Heart right ventricle (tissue), 16 donors: ENCODE data around the gene PRND. TPM values are rescaled to one million over a fixed set of nuclear protein-coding genes. Genes with fewer than 3 reads are reported as not detected.

Source experiments
- ATAC-seq, 8 donors: fragments of 200-7000 bp; cut with Tn5 transposase; one replicate each; pipeline ENCODE4 v1.9.1; 2020; ENCODE audit warnings: mild to moderate bottlenecking in 8 of 8, moderate library complexity in 8 of 8, moderate number of reproducible peaks in 1 of 8
- DNase-seq, 2 donors: peaks; one replicate each; pipeline ENCODE4 v3.0.0-alpha.2; 2020
- H3K27ac ChIP-seq, 10 donors: fragments of 200-600 bp; sonication (generic) in 2 of 10; one replicate each; pipeline versions ENCODE4 v1.5.0 to v1.8.0; 2020 to 2022; ENCODE audit warnings: mild to moderate bottlenecking in 3 of 10
- H3K27me3 ChIP-seq, 7 donors: fragments of 200-600 bp; one replicate each; pipeline ENCODE4 v1.8.0; 2021 to 2022; ENCODE audit warnings: mild to moderate bottlenecking in 2 of 7
- H3K36me3 ChIP-seq, 9 donors: fragments of 200-600 bp; sonication (generic) in 1 of 9; one replicate each; pipeline versions ENCODE4 v1.5.0 to v1.8.0; 2020 to 2022; ENCODE audit warnings: mild to moderate bottlenecking in 2 of 9
- H3K4me1 ChIP-seq, 9 donors: fragments of 200-600 bp; sonication (generic) in 1 of 9; one replicate each; pipeline versions ENCODE4 v1.5.0 to v1.8.0; 2020 to 2022; ENCODE audit warnings: mild to moderate bottlenecking in 4 of 9
- H3K4me3 ChIP-seq, 10 donors: fragments of 200-600 bp; sonication (generic) in 2 of 10; one replicate each; pipeline versions ENCODE4 v1.5.0 to v1.8.0; 2020 to 2022; ENCODE audit warnings: mild to moderate bottlenecking in 7 of 10, moderate library complexity in 2 of 10
- H3K9me3 ChIP-seq, 11 donors: fragments of 200-600 bp in 10 of 11; sonication (generic) in 2 of 11; one replicate each; pipeline versions ENCODE4 v1.5.0 to v1.8.0; 2013 to 2022; ENCODE audit warnings: mild to moderate bottlenecking in 2 of 11, control low read depth in 1 of 11, moderate library complexity in 1 of 11
- WGBS, 2 donors: extraction: QIAGEN DNeasy Blood & Tissue Kit; methylation state at CpG; one replicate each; pipeline ENCODE4 v1.1.7; 2013; ENCODE audit warnings: inconsistent platforms in 1 of 2; 5-methylcytosine and 5-hydroxymethylcytosine counted together
- intact Hi-C, 10 donors: fragments of 100-400 bp; cut with DNase I; formaldehyde crosslinking; loops; one replicate each; pipeline versions ENCODE4 v1.11.1 to v1.14.2; 2022
- polyA plus RNA-seq, 2 donors: library from polyadenylated mRNA; stranded (reverse); fragments of 200-250 nt; gene quantifications; one replicate each; pipeline ENCODE4 v1.2.3, GENCODE V29; 2013
- total RNA-seq, 10 donors: library from RNA; stranded (reverse); fragmentation: NEBNext Ultra II Directional in 3 of 10; extraction: Animal tissue kit (Norgen Biotek cat#: 25700) in 3 of 10; gene quantifications; one replicate each; pipeline versions ENCODE4 v1.2.1 to v1.2.4, GENCODE V29; 2021 to 2023
- TF ChIP-seq, protein P1 (sequence below), 9 donors: fragments of 200-600 bp; sonication (generic) in 2 of 9; IDR thresholded peaks; one replicate each; pipeline versions ENCODE4 v1.5.0 to v1.8.0; 2021 to 2022; ENCODE audit warnings: antibody characterized with exemption in 9 of 9, mild to moderate bottlenecking in 5 of 9, moderate library complexity in 1 of 9
- donor health status: Arrhythmogenic right ventricular cardiomyopathy.
- donor health status: ischemic (EF 13 %, LVEDD 7.1; RV severe dilation, severe dysfunction).
- donor health status: healthy with polysubstance abuse.
- donor health status: DM: no; HTN: yes; CAD: no.
- donor health status: DM: no; HTN: no; CAD: no.
- donor health status: ischemic (EF 25% LVEDD 6.9; RV normal size, moderate dysfunction).
- donor health status: ischemic (EF 25% LVEDD 5.7; RV mildly dilated, moderate dysfunction).
- donor health status: healthy.
- donor health status: DM: yes; HTN: yes; CAD: no.
- donor health status: Ischemic cardiomyopathy.
- donor health status: ischemic (EF 35%, LVEDD 5.7; RV mildly dilated, moderate dysfunction).
- donor health status: nonischemic (EF 11% LVEDD 7.7; RV severe dilation, severe dysfunction).
- donor health status: DM: yes; HTN: yes; CAD: no.
- donor health status: PGD.
- donor health status: ischemic (EF 29% LVEDD 5.4; RV normal size, mild dysfunction).
- donor health status: nonischemic (EF 23%, LVEDD 6.1; RV moderate dilation, normal function).

The PRND gene
- total and polyA plus RNA-seq, 12 donors: 0.06 to 0.17 (median 0.10) TPM; not detected in 8

GRCh38 chr20:4776079-4776630 lies 54.4 kb downstream of the PRND start:
- intact Hi-C loops: no loop called here
- Histone ChIP-seq H3K27me3 (no peaks in the 10 kb centered on the region), H3K4me1 (peaks cover 0 to 28% (median 0%) of the 10 kb centered on the region in 9 donors), H3K9me3 (peaks cover 0 to 21% (median 3%) of the 10 kb centered on the region in 11 donors), H3K36me3 (peaks cover 0 to 1% (median 0%) of the 10 kb centered on the region in 9 donors), H3K4me3 (no peak overlapping the region), H3K27ac (no peak overlapping the region)
- TF ChIP-seq, protein P1, sequence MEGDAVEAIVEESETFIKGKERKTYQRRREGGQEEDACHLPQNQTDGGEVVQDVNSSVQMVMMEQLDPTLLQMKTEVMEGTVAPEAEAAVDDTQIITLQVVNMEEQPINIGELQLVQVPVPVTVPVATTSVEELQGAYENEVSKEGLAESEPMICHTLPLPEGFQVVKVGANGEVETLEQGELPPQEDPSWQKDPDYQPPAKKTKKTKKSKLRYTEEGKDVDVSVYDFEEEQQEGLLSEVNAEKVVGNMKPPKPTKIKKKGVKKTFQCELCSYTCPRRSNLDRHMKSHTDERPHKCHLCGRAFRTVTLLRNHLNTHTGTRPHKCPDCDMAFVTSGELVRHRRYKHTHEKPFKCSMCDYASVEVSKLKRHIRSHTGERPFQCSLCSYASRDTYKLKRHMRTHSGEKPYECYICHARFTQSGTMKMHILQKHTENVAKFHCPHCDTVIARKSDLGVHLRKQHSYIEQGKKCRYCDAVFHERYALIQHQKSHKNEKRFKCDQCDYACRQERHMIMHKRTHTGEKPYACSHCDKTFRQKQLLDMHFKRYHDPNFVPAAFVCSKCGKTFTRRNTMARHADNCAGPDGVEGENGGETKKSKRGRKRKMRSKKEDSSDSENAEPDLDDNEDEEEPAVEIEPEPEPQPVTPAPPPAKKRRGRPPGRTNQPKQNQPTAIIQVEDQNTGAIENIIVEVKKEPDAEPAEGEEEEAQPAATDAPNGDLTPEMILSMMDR (IDR thresholded peaks at IDR 0.05): no peak
- 69 to 73% methylated on average over 14 of the region's 14 CpGs for WGBS, 2 donors
- ATAC-seq (no peak), DNase-seq (no peak)

Other genes starting within 250 kb of the PRND start
- 100 to 1,000 TPM; 113 to 164 (median 144) TPM for gene PRNP, start 35.5 kb upstream of the PRND start, total RNA-seq
- gene PRNP, start 35.5 kb upstream of the PRND start, polyA plus RNA-seq: 10 to 100 TPM; 64.4 to 88.4 TPM
- gene RASSF2, start 101.7 kb downstream of the PRND start, total RNA-seq: 10 to 100 TPM in 1 of 10 donors, 1 to 10 TPM in 9; 1.4 to 13.2 (median 3.8) TPM
- gene RASSF2, start 101.7 kb downstream of the PRND start, polyA plus RNA-seq: 1 to 10 TPM; 1.6 to 1.9 TPM